BLaER1 (cell line): ENCODE results near the gene NEDD8.
A peak's percentile ranks its signal among the peaks of the same experiment; 100 is the strongest.

Experiments
- H3K27ac ChIP-seq: shearing (Covaris generic); formaldehyde crosslinking; 2 replicates; pipeline ENCODE4 v1.8.1; 2022
- H3K27me3 ChIP-seq: shearing (Covaris generic); formaldehyde crosslinking; 2 replicates; pipeline ENCODE4 v1.8.1; 2022
- H3K36me3 ChIP-seq: shearing (Covaris generic); formaldehyde crosslinking; 2 replicates; pipeline ENCODE4 v1.8.1; 2022
- H3K4me1 ChIP-seq: shearing (Covaris generic); formaldehyde crosslinking; 2 replicates; pipeline ENCODE4 v1.8.1; 2022
- H3K4me2 ChIP-seq: shearing (Covaris generic); formaldehyde crosslinking; 2 replicates; pipeline ENCODE4 v1.8.1; 2022
- H3K4me3 ChIP-seq: shearing (Covaris generic); formaldehyde crosslinking; 2 replicates; pipeline ENCODE4 v1.8.1; 2022
- H3K9ac ChIP-seq: shearing (Covaris generic); formaldehyde crosslinking; 2 replicates; pipeline ENCODE4 v1.8.1; 2022
- H3K9me3 ChIP-seq: shearing (Covaris generic); formaldehyde crosslinking; 2 replicates; pipeline ENCODE4 v1.8.1; 2022
- H4K20me1 ChIP-seq: shearing (Covaris generic); formaldehyde crosslinking; 2 replicates; pipeline ENCODE4 v1.8.1; 2022
- Cebpa-rat ChIP-seq: shearing (Covaris generic); IDR thresholded peaks from 2 replicates; pipeline ENCODE4 v1.8.1; 2022

Gene NEDD8

DNA sequence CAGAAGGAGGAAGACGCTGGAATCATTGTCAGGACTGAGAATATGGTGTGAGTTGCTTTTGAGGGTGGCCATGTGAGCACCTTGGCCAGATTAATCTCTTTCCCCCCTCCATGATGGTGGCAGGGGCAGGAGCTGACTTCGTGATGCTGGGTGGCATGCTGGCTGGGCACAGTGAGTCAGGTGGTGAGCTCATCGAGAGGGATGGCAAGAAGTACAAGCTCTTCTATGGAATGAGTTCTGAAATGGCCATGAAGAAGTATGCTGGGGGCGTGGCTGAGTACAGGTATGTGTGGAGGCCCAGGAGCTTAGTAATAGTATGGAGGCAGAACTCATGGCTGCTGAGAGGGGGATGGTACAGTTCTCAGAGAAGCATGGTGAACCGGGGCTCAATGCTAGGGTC is 6.0 kb upstream of the NEDD8 start:
- peaks cover 72% of the 10 kb centered on the region for H3K36me3 ChIP-seq
- no peaks in the 10 kb centered on the region for H3K27me3 ChIP-seq
- peaks cover 46% of the 10 kb centered on the region for H4K20me1 ChIP-seq
- H3K4me2 ChIP-seq, result no peak overlapping the region
- no peaks in the 10 kb centered on the region for H3K9me3 ChIP-seq
- TF ChIP-seq Cebpa-rat, result no peak
- H3K27ac ChIP-seq, result no peak overlapping the region
- no peak overlapping the region for H3K9ac ChIP-seq
- H3K4me1 ChIP-seq, result peaks cover 58% of the 10 kb centered on the region
- no peak overlapping the region for H3K4me3 ChIP-seq

DNA sequence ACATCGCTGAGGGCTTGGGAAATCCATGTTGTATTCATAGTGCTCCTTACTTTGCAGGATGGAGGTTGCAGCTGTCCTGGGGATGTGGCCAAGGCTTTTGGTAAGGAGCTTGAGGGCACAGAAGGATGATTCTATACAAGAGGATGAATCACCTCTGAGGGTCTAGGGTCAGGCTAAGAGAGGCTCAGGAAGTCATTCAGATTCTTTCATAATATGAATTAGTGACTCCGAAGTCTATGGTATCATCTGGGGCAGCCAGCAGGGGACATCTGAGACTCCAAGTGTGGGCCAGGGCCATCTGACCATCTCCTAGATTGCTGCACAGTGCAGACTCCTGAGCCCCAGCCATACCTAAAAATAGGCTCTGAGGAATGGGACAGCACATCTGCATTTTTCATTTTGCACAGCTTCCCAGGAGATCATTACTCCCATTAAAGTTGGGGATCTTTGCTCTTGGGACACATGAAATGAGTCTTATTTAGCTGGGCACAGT is 5.3 kb upstream of the NEDD8 start:
- no peaks in the 10 kb centered on the region for H3K27me3 ChIP-seq

DNA sequence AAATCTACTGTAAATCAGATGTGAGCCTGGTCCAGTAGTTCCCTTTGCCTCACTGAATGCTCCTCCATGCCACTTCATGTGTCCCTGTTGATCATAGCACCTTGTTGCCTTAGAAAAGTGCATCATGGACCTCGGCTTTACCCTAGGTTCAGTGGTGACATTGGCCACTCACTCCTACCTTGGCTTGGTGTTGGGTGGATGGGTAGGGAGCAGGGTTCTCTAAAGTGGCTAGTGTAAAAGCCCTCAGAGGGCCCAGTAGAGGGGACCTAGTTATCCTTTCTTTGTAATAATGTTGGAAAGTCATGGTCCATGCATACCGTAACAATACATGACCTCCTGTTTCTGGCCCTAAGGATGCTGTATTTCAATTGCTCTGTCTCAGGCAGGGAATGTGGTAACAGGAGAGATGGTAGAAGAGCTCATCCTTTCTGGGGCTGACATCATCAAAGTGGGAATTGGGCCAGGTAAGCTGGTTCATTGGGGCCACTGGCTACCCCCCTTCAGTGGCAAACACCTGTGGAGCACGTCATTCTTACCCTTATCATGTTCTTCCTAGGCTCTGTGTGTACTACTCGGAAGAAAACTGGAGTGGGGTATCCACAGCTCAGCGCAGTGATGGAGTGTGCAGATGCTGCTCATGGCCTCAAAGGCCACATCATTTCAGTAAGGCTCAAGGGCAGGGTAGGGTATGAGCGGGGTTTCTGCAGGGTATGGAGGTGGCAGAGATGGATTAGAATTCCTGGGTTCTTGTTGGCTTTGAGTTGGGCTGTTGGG is 4.7 kb upstream of the NEDD8 start:
- Histone ChIP-seq H3K27ac (no peak overlapping the region), H3K9ac (no peak overlapping the region), H3K27me3 (no peaks in the 10 kb centered on the region), H3K4me2 (no peak overlapping the region), H3K4me3 (no peak overlapping the region), H4K20me1 (peaks cover 43% of the 10 kb centered on the region), H3K9me3 (no peaks in the 10 kb centered on the region), H3K4me1 (peaks cover 59% of the 10 kb centered on the region), H3K36me3 (peaks cover 72% of the 10 kb centered on the region)
- TF ChIP-seq Cebpa-rat, result no peak

More for the DNA sequence above, 5.3 kb upstream of the NEDD8 start:
- no peak for TF ChIP-seq Cebpa-rat
- peaks cover 46% of the 10 kb centered on the region for H4K20me1 ChIP-seq
- peaks cover 59% of the 10 kb centered on the region for H3K4me1 ChIP-seq
- no peak overlapping the region for H3K4me2 ChIP-seq
- H3K36me3 ChIP-seq, result peaks cover 72% of the 10 kb centered on the region
- no peak overlapping the region for H3K4me3 ChIP-seq
- H3K27ac ChIP-seq, result no peak overlapping the region
- no peak overlapping the region for H3K9ac ChIP-seq
- H3K9me3 ChIP-seq, result no peaks in the 10 kb centered on the region

DNA sequence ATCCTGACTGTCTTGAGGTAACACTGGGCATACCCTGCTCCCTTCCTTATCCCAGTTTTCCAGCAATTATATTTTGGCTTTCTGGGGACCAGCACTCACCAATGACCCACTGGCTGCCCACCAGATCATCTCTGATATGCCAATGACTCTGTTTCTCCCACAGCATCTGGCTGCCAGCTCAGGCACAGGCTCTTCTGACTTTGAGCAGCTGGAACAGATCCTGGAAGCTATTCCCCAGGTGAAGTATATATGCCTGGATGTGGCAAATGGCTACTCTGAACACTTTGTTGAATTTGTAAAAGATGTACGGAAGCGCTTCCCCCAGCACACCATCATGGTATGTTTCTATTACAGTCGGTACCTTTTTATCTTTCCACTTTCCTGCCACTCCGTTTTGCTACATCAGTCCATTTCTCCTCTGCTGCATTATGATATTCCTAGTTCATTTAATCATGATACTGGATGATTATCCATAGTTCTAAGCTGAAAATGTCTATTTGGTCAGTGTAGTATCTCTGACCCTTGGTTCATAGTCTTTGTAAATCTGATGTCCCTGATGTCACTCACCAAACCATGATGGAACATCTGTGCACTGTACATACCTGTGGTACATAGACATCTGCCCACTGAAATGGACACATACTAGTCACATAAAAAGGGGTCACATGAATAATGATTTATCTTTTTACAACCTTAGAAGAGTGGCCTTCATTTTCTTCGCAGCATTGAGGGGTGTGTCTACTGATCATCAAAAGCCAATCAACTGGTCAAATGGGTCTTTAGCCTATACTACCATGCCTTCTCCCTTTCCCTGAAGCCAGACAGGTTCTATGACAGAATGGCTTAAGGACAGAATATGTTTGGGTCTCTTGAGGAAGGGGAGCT is 3.9 kb upstream of the NEDD8 start:
- H3K9ac ChIP-seq, result no peak overlapping the region
- TF ChIP-seq Cebpa-rat, result no peak
- no peaks in the 10 kb centered on the region for H3K27me3 ChIP-seq
- no peak overlapping the region for H3K27ac ChIP-seq
- peaks cover 35% of the 10 kb centered on the region for H4K20me1 ChIP-seq
- H3K4me1 ChIP-seq, result peaks cover 53% of the 10 kb centered on the region
- no peaks in the 10 kb centered on the region for H3K9me3 ChIP-seq
- H3K36me3 ChIP-seq, result peaks cover 70% of the 10 kb centered on the region
- no peak overlapping the region for H3K4me3 ChIP-seq
- no peak overlapping the region for H3K4me2 ChIP-seq

DNA sequence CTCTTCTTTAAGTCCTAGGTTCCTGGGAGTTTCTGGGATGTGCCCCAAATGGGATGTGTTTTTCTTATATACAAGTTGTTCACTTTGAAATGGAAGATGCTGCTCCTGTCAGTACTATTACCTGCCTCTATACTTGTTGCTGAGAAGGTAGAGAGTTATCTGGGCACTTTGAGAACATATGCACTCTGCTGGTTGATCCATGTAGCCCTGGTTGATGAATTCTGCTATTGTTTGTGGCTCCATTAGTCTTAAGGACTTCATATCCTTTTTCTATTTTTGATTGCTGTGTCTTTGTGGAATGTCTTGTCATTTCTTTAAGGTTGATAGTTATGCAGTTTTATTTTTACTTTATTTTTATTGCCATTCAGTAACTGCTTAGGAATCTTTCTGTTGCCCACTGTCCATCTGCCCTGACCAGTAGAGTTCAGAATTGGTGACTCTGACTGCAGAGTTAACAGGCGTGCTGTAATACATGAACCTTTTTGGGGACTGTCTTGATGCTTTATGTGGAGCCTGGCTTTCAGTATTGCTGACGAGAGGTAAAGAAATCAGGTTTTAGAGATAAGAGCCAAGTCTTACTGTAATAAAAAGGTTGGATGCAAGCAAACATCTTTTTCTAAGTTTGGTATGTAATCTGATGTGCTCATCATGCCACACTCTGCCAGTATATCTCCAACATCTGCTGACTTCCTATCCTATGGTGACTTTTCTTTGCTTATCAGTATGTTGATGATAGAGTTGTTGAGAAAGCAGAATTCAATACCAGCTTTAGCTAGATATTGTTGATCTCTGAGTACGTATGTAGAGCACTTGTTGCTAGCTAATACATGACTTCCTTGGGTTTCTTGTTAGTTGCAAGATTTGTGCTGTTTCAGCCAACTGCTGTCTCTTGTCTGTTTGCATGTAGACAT is 2.2 kb upstream of the NEDD8 start:
- H3K4me3 ChIP-seq, result no peak overlapping the region
- peak overlapping the region; percentile 93 for H3K4me2 ChIP-seq

DNA sequence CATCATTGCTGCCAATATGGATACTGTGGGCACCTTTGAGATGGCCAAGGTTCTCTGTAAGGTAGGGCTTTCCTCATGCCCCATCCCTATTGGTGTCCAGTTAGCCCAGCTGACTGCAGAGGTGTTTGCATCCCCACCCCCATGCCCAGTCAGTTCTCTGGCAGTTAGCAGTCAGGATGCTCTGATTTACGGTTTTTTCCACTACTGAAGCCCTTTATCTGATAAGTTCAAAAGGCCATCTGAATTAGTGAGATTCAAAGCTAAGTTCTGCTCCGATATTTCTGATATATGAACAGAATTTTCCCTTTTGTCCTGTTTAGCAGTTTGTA is 1.3 kb upstream of the NEDD8 start:
- Histone ChIP-seq H3K27me3 (no peaks in the 10 kb centered on the region), H3K27ac (peak overlapping the region; percentile 85), H3K36me3 (peaks cover 56% of the 10 kb centered on the region), H3K9ac (peak overlapping the region; percentile 89), H3K4me1 (peaks cover 39% of the 10 kb centered on the region), H3K4me3 (peak overlapping the region; percentile 85), H3K9me3 (no peaks in the 10 kb centered on the region), H3K4me2 (peak overlapping the region; percentile 93), H4K20me1 (peaks cover 9% of the 10 kb centered on the region; the same call in 1 of the 2 replicates)
- TF ChIP-seq Cebpa-rat, result no peak

More for the DNA sequence above, 2.2 kb upstream of the NEDD8 start:
- no peak for TF ChIP-seq Cebpa-rat
- Histone ChIP-seq H3K9ac (peak overlapping the region; percentile 89; the same call in 1 of the 2 replicates), H3K27me3 (no peaks in the 10 kb centered on the region), H3K4me1 (peaks cover 48% of the 10 kb centered on the region), H3K27ac (no peak overlapping the region), H3K9me3 (no peaks in the 10 kb centered on the region), H4K20me1 (peaks cover 18% of the 10 kb centered on the region; the same call in 1 of the 2 replicates), H3K36me3 (peaks cover 59% of the 10 kb centered on the region)

DNA sequence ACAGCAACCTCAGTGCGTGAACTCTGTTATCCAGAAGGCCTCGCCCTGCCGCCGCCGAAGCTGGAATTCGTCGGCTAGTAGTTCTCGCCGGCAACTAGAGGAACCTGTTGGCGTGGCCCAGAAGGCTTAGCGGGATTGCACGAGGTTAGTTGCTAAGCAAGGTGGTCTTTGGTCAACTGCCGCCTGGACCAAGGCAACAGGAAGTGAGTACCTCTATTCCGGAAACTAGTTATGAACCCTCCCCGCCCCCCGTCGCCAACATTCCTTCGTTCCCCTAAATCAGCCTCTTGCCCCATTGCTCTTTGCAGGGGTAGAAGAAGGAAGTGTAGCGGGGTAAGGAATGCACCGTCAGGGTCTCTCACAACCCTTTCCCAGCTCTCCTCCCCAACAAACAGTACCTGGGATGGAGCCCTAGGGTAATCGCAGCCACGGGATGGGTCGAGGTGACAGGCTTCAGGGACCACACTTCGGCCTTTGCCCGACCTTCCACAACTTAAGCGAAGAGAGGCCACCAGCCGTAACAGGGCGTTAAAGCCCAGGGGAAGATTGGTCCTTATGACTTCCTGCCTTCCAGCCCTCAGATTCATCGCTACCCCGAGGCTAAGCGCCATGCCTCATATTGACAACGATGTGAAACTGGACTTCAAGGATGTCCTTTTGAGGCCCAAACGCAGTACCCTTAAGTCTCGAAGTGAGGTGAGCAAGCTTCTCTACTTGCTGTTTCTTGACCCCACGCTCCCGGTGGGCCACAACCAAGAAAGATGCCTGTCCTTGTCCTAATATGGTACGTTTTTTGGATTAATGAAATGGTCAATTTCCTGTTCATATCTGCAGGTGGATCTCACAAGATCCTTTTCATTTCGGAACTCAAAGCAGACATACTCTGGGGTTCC is 724 bp upstream of the NEDD8 start, which contains the start of gene GMPR2:
Gene GMPR2, plus strand, starts transcription at position 285 of the 893 bp plus-strand sequence. Its CDS starts 325 bp downstream, at position 610.
- TF ChIP-seq Cebpa-rat, result no peak
- Histone ChIP-seq H3K9ac (peak within 1 kb of the TSS; percentile 89), H4K20me1 (peaks cover 3% of the 10 kb centered on the region; the same call in 1 of the 2 replicates), H3K4me2 (peak within 1 kb of the TSS; percentile 93), H3K27me3 (no peaks in the 10 kb centered on the region), H3K9me3 (no peaks in the 10 kb centered on the region), H3K36me3 (peaks cover 56% of the 10 kb centered on the region), H3K27ac (peak within 1 kb of the TSS; percentile 85), H3K4me3 (peak within 1 kb of the TSS; percentile 85), H3K4me1 (peaks cover 39% of the 10 kb centered on the region)
